CD4-positive, alpha-beta T cell treated with Interferon gamma for 1 hour (primary cell): ENCODE results near the gene NKX2-1.
"Not testable (repeated sequence)": the region's sequence is repeated elsewhere in the genome, so short reads cannot be mapped to it uniquely, and the experiment has no call there.

Source experiments
- DNase-seq: peaks from one replicate; pipeline ENCODE4 v3.0.0-alpha.2; 2020

The NKX2-1 gene

DNA sequence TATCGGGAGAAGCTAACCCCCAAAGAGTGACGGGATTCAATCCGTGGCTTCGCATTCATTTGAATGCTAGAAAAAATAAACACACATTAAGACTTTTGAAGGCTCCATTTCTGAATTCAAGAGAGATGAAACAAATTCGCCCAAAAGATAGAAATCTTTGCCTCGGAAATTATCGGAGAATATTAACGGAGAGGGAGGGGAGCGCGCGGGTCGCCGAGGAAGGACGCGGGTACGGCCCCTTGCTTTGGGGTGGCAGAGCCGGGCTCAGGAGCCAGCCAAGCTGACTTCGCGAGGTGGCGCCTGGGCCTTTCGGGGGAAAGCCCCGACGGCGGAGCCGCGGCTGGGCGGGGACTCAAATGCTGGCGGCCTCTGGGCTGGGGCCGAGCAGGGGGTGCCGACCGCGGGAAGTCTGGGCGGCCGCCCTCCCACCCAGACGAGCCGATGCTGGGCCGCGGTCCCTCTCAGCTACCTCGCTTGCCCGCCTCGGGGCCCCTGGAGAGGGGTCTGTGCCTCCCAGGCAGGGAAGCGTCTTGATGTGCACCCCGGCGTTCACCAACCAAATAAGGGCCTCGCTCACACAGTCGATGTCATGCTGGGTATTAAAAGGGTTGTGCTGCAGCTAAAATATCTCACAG is 14.7 kb downstream of the NKX2-1 start:
- no peak for DNase-seq

GRCh38 chr14:36504771-36505175 is 15.3 kb downstream of the NKX2-1 start:
- no peak for DNase-seq

- DNase-seq: no peak
These were observed 16.0 kb downstream of the NKX2-1 start for GRCh38 chr14:36503771-36504741.

- DNase-seq: no peak
These were observed 17.2 kb downstream of the NKX2-1 start for GRCh38 chr14:36502558-36503508.

DNA sequence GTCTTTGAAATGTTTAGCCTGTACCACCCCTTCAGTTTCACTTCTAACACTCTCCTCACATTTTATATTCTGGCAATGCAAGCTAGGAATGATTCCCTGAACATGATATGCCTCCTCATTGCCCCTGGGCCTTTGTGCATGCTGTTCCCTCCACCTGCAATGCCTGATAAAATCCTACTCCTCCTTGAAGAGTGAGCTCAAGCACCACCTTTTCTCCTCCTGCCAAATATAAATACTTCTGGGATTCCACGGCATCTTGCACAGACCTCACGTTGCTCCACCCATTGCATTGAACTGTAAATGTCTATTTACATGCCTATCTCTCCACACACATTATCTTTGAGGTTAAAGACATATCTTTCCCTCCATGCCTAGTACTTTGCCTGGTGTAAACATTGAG is 21.1 kb downstream of the NKX2-1 start:
- DNase-seq: no peak

- DNase-seq: no peak
These were observed 23.7 kb downstream of the NKX2-1 start for GRCh38 chr14:36496346-36496745.

GRCh38 chr14:36495666-36496065 is 24.4 kb downstream of the NKX2-1 start:
- DNase-seq: no peak

DNA sequence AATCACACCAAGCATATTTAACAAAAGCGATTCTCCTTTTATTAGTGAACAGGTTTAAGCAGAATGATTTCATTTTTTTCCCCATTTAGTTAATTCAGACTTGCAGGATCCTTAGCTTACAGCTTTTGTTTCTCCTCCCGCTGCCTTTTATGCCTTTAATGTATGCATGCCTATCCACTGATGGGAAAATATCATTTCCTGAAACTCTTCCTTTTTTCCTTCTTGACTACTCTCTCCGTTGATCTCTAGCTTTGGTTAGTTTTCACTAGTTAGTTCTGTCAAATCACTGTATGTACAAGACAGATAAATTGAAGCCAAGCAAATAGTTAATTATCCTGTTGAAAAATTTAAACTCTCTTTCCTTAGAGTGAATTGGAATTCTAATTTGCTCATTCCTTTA is 26.3 kb downstream of the NKX2-1 start:
- DNase-seq: no peak

DNA sequence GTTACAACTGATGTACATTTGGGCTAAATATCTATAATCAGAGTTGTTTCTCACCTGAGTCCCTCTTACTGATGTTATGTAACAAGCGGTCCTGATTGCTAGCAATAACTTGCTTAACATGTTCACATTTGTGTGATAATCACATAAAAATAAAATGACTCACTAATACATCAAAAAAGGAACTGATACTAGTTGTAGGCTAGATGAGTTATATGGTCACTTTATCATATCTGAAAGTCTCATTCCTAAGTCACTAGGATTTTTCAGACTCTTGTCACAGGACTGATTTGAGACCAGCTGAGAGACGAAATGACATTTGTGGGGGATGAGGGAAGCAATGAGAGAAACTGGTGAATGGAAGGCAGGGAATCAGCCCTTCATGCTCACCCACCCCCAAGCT is 34.3 kb downstream of the NKX2-1 start:
- no peak for DNase-seq

DNA sequence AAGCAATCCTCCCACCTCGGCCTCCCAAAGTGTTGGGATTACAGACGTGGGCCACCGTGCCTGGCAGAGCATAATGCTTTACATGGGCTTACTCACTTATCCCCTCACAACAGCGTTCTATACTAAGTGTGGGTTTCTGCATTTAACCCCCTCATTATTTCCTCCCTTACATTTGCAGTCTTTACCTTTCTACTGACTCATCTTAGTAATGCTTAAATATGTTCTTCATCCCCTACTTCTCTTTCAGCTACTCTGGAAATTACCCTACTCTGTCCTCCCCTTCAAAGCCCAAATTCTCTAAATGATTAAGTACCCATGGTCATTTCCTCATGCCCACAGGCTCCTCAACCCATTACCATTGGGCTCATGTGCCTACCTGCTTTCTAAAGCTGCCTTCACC is 40.7 kb downstream of the NKX2-1 start:
- DNase-seq: no peak

DNA sequence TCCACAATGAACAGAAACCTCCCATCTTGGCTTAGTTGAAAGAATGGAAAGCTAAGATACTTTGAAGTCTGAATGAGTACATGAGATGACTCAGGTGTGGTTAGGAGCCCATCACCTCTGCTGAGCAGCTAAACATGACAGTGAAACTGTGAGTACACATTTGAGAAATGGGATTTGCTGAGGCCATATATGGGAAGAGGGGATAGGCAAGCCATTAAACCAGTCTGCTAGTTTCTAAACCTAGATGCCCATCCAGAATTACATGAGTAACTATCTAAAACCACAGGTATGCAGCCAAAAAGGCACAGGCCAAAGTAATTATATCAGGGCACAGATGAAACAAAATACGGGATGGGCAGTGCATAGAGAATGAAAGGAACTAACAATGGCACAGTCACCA is 41.2 kb downstream of the NKX2-1 start:
- DNase-seq: no peak

- no peak for DNase-seq
These were observed 42.8 kb downstream of the NKX2-1 start for GRCh38 chr14:36477266-36477665.

DNA sequence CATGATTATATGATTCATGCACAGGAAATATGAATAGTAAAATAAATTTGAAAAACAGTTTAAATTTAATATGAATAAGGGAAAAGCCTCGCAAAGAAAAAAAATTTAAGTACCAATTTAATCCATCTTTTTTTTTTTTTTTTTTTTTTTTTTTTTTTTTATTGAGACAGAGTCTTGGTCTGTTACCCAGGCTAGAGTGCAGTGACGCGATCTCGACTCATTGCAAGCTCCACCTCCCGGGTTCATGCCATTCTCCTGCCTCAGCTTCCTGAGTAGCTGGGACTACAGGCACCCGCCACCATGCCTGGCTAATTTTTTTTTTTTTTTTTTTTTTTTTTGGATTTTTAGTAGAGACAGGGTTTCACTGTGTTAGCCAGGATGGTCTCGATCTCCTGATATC is 44.0 kb downstream of the NKX2-1 start:
- not testable (repeated sequence) for DNase-seq

DNA sequence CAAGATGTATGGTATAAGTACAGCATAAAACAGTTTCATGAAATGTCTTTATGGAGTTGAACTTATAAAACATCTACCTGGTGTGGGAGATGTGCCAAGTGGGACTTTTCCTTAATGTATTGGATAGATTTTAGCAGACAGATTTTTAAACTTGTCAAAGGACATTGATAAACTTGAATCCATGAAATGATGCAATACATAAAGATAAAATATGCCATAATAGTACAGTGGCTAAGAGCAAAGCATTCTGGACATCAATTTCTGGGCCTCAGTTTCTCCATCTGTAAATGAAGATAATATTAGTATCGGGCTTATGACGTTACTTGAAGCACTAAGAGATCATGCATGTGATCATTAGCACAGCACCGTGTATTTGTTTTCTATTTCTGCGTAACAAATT is 45.4 kb downstream of the NKX2-1 start:
- DNase-seq: no peak

GRCh38 chr14:36471431-36471830 is 48.6 kb downstream of the NKX2-1 start:
- DNase-seq: no peak

GRCh38 chr14:36467332-36467731 is 52.7 kb downstream of the NKX2-1 start:
- DNase-seq: no peak
